Neutrophil (primary cell): Measurements from ENCODE around the gene TMEM214.

Source experiments
- H3K27ac ChIP-seq: fragments of 200-600 bp; sonication (generic); 2 replicates; pipeline ENCODE4 v1.5.1; 2016; ENCODE audit warnings: mild to moderate bottlenecking, moderate library complexity
- H3K27me3 ChIP-seq: fragments of 200-600 bp; sonication (generic); 2 replicates; pipeline ENCODE4 v1.6.0; 2016; ENCODE audit warnings: mild to moderate bottlenecking
- H3K36me3 ChIP-seq: fragments of 200-600 bp; sonication (generic); 2 replicates; pipeline ENCODE4 v1.5.1; 2017
- H3K4me1 ChIP-seq, 2 experiments: fragments of 200-600 bp in 1 of 2; sonication (generic) in 1 of 2; 1 replicate in 1 of 2; 2 replicates in 1 of 2; pipeline versions ENCODE4 v1.5.1 to v1.6.1; 2013 to 2016; ENCODE audit warnings: low read depth in 1 of 2, low read length in 1 of 2, mild to moderate bottlenecking in 1 of 2, moderate library complexity in 1 of 2; ENCODE audit not compliant: control insufficient read depth in 1 of 2, insufficient read depth in 1 of 2
- H3K4me3 ChIP-seq, 2 experiments: fragments of 200-600 bp in 1 of 2; sonication (generic) in 1 of 2; 1 replicate in 1 of 2; 2 replicates in 1 of 2; pipeline ENCODE4 v1.5.1; 2013 to 2016; ENCODE audit warnings: low read depth in 1 of 2, low read length in 1 of 2, mild to moderate bottlenecking in 1 of 2, moderate library complexity in 1 of 2
- H3K9me3 ChIP-seq: fragments of 200-600 bp; sonication (generic); 2 replicates; pipeline ENCODE4 v1.5.1; 2016
- TF ChIP-seq, protein P1 (sequence below): fragments of 200-600 bp; sonication (generic); IDR thresholded peaks from 2 replicates; pipeline ENCODE4 v1.5.1; 2016; ENCODE audit warnings: antibody characterized with exemption

Gene TMEM214

DNA sequence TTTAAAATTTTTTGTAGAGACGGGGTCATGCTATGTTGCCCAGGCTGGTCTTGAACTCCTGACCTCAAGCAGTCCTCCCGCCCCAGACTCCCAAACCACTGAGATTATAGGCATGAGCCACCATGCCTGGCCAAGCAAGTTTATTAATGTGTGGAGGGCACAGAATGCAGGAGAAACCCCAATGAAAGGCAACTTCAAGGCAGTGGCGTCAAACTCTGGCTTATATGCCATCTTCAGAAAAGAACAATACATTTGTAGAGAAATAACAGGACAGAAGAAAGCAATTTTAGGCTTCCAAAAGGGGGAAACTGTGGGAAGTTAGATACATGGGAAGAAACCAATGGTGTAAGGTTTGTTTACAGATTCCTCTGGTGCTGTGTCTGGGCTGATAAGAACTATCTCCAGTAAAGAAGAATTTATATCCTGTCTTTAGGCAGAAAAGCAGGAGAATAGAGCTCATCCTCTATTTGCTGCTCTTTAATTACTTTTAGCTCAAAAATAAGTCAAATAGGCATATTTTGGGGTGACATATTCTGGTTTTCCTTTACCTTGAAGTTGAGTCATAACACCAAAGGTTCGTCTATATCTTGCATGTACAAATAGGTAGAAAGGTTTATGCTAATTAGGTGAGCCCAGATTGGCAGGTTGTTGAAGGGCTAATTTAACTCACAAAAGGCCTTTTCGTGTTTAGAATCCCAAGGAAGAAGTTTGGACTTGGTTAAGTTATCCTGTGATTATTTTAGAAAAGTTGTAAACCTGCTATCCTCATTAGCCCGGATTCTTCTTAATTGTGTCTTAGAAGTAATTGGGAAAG, 26.0 kb upstream of the TMEM214 start:
- H3K4me1 ChIP-seq = no peaks in the 10 kb centered on the region
- no peaks in the 10 kb centered on the region for H3K36me3 ChIP-seq
- H3K27ac ChIP-seq = no peak overlapping the region
- peaks cover 22% of the 10 kb centered on the region for H3K27me3 ChIP-seq
- H3K9me3 ChIP-seq = no peaks in the 10 kb centered on the region
- TF ChIP-seq, protein P1, sequence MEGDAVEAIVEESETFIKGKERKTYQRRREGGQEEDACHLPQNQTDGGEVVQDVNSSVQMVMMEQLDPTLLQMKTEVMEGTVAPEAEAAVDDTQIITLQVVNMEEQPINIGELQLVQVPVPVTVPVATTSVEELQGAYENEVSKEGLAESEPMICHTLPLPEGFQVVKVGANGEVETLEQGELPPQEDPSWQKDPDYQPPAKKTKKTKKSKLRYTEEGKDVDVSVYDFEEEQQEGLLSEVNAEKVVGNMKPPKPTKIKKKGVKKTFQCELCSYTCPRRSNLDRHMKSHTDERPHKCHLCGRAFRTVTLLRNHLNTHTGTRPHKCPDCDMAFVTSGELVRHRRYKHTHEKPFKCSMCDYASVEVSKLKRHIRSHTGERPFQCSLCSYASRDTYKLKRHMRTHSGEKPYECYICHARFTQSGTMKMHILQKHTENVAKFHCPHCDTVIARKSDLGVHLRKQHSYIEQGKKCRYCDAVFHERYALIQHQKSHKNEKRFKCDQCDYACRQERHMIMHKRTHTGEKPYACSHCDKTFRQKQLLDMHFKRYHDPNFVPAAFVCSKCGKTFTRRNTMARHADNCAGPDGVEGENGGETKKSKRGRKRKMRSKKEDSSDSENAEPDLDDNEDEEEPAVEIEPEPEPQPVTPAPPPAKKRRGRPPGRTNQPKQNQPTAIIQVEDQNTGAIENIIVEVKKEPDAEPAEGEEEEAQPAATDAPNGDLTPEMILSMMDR = no peak
- no peak overlapping the region for H3K4me3 ChIP-seq

DNA sequence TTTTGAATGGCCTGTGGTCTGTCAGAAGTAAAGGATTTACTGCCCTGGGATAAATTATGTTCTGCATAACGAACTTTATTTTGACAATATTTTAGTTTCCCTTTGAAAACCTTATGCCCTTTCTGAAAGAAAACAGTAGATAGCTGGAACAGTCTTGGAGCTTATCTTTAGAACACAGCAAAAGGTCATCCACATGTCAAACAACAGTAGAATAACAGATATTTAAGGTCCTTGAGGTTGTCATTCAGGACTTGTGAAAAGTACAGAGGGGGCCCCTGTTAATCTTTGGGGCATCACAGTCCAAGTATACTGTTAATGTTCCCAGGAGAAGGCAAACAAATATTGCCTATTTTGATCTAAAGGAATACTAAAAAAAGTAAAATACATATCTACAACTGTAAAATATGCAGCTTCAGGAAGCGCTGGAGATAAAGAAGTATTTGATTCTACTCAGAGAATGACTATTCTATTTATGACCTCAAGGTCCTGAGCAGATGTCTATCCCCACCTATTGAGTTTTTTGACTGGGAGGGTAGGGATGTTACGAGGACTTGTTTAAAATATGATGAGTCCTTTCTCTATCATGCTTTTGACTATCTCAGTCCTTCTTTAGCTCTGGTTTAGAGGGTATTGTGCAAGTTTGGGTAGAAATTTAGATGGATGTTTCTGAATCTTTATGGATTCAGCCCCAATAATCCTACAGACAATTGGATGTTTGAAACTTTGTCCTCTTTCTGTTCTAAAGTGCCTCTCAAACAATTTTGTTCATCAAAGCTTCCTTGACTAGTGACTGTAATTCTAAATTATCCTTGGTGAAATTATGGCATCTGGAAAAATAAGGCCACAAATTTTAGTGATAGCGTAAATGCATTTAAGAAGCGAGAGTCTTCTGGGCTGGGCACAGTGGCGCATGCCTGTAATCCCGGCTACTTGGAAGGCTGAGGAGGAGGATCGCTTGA, 25.1 kb upstream of the TMEM214 start:
- no peak overlapping the region for H3K4me3 ChIP-seq
- H3K27me3 ChIP-seq = peaks cover 22% of the 10 kb centered on the region
- TF ChIP-seq, protein P1 = no peak
- no peaks in the 10 kb centered on the region for H3K9me3 ChIP-seq
- no peaks in the 10 kb centered on the region for H3K36me3 ChIP-seq
- H3K4me1 ChIP-seq = no peaks in the 10 kb centered on the region
- no peak overlapping the region for H3K27ac ChIP-seq

DNA sequence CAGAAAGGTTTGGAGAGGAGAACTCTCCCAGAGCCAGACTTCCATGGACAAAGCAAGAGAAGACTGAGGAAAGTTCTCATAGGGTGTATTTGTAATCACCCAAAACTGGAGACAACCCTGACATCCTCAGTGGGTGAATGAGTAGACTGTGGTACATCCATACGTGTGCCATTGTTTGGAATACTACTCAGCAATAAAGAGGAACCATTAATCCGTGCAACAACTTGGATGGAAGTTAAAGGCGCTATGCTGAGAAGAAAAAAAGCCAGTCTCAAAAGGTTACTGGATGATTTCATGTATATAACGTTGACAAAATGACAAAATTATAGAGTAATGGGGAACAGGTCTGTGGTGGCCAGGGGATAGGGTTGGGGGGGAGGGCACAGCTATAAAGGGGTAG, 24.1 kb upstream of the TMEM214 start:
- Histone ChIP-seq H3K4me3 (no peak overlapping the region), H3K9me3 (no peaks in the 10 kb centered on the region), H3K27ac (no peak overlapping the region), H3K4me1 (no peaks in the 10 kb centered on the region), H3K36me3 (no peaks in the 10 kb centered on the region), H3K27me3 (peaks cover 32% of the 10 kb centered on the region)
- TF ChIP-seq, protein P1 = no peak

DNA sequence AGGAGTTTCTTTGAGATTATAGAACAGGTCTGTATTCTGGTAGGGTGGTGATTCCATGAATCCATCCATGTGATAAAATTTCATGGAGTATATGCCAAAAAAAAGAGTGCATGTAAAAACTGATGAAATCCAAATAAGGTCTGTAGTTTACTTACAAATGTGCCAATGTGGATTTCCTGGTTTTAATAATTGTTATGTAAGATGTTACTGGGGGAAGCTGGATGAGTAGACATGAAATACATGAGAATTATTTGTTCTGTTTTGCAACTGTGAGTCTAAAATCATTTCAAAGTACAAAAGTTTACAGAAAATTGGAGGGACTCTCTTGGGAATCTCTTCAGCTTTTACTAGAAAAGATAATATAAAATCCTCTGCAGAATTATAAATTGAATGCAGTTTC, 23.7 kb upstream of the TMEM214 start:
- TF ChIP-seq, protein P1 = no peak
- no peaks in the 10 kb centered on the region for H3K4me1 ChIP-seq
- peaks cover 34% of the 10 kb centered on the region for H3K27me3 ChIP-seq
- H3K4me3 ChIP-seq = no peak overlapping the region
- no peak overlapping the region for H3K27ac ChIP-seq
- H3K9me3 ChIP-seq = no peaks in the 10 kb centered on the region
- H3K36me3 ChIP-seq = no peaks in the 10 kb centered on the region

DNA sequence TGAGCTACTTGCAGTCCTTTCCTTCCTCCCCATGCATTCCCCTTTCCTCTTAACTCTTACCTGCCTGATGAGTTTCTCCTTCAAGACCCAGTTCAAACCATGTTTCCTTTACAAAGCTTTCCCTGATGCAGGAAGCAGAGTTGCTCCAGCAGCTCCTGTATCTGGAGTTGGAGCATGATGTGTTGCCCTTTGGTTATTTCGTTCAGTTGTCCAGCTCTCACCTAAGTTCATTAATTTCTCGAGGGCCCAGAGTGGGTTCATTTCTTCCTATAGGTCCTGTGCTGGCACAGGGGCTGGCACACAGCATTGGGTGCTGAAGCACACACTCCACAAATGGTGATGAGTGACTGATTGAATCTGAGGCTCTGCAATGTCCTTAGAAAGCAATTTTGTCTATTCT, 23.0 kb upstream of the TMEM214 start:
- Histone ChIP-seq H3K27me3 (peaks cover 34% of the 10 kb centered on the region), H3K9me3 (no peaks in the 10 kb centered on the region), H3K4me3 (no peak overlapping the region), H3K4me1 (no peaks in the 10 kb centered on the region), H3K27ac (no peak overlapping the region), H3K36me3 (no peaks in the 10 kb centered on the region)
- TF ChIP-seq, protein P1 = no peak
